GM12801 (cell line): ENCODE measurements around the gene CA5A.

Experiments
- CTCF ChIP-seq: IDR thresholded peaks from one replicate; pipeline ENCODE4 v1.5.1; 2011; ENCODE audit warnings: control low read depth; ENCODE audit not compliant: insufficient read length; ENCODE audit errors: extremely low read depth

The CA5A gene

GRCh38 chr16:87847467-87847784 is 88.9 kb downstream of the CA5A start:
- no peak for TF ChIP-seq CTCF

- TF ChIP-seq CTCF, result no peak
Observed at GRCh38 chr16:87846705-87847466, 89.4 kb downstream of the CA5A start.

GRCh38 chr16:87845807-87846619 is 90.3 kb downstream of the CA5A start:
- no peak for TF ChIP-seq CTCF

GRCh38 chr16:87845213-87845612 is 91.1 kb downstream of the CA5A start:
- no peak for TF ChIP-seq CTCF

- no peak for TF ChIP-seq CTCF
Observed at GRCh38 chr16:87844809-87845208, 91.5 kb downstream of the CA5A start.

- no peak for TF ChIP-seq CTCF
Observed at GRCh38 chr16:87844120-87844733, 92.1 kb downstream of the CA5A start.

- no peak for TF ChIP-seq CTCF
Observed at GRCh38 chr16:87843678-87844105, 92.6 kb downstream of the CA5A start.
